PC-3 (cell line): ENCODE measurements around the gene GPR89B. TPM values are rescaled to one million over a fixed set of nuclear protein-coding genes. Genes with fewer than 3 reads are reported as not detected.
A peak's percentile ranks its signal among the peaks of the same experiment; 100 is the strongest.
"Not testable (repeated sequence)": the region's sequence is repeated elsewhere in the genome, so short reads cannot be mapped to it uniquely, and the experiment has no call there.

Experiments
- ATAC-seq: fragments of 200-7000 bp; cut with Tn5 transposase; 2 replicates; pipeline ENCODE4 v1.9.1; 2020; ENCODE audit warnings: mild to moderate bottlenecking, moderate library complexity
- BruUV-seq: library from RNA; stranded (reverse); fragments of 400-500 nt; replicated peaks from 2 replicates; lab custom pipeline; 2021; lab: Mats Ljungman, UMichigan
- CTCF ChIA-PET: fragments of 300-600 bp; sonication (Branson Sonifier 250); formaldehyde crosslinking; loops from one replicate; lab custom pipeline; 2022; ENCODE audit warnings: antibody characterized with exemption; lab: Charles Lee
- POLR2A ChIA-PET: fragments of 300-600 bp; sonication (Branson Sonifier 250); formaldehyde crosslinking; loops from one replicate; lab custom pipeline; 2022; ENCODE audit warnings: antibody characterized with exemption; ENCODE audit not compliant: unreplicated experiment; lab: Charles Lee
- DNase-seq: peaks from one replicate; pipeline ENCODE4 v3.0.0-alpha.2; 2015
- H2AFZ ChIP-seq: fragments of 300-600 bp; sonication (generic); 2 replicates; pipeline ENCODE4 v1.6.0; 2016; ENCODE audit warnings: antibody characterized with exemption, low read length
- H3F3A ChIP-seq: fragments of 300-600 bp; sonication (generic); one replicate; pipeline ENCODE4 v1.6.0; 2017; ENCODE audit warnings: antibody characterized with exemption, low read length, control low read depth, mild to moderate bottlenecking; ENCODE audit not compliant: unreplicated experiment
- H3K27ac ChIP-seq: fragments of 300-600 bp; sonication (generic); 2 replicates; pipeline ENCODE4 v1.5.1; 2016; ENCODE audit warnings: mild to moderate bottlenecking, low read length
- H3K27me3 ChIP-seq: fragments of 300-600 bp; sonication (generic); 2 replicates; pipeline ENCODE4 v1.6.1; 2016; ENCODE audit warnings: low read length, mixed read lengths
- H3K36me3 ChIP-seq: fragments of 300-600 bp; sonication (generic); 2 replicates; pipeline ENCODE4 v1.6.1; 2016; ENCODE audit warnings: low read depth, mixed run types, low read length, mixed read lengths
- H3K4me1 ChIP-seq: fragments of 300-600 bp; sonication (generic); 2 replicates; pipeline ENCODE4 v1.5.1; 2016; ENCODE audit warnings: low read length; ENCODE audit not compliant: insufficient read depth
- H3K4me2 ChIP-seq: fragments of 300-600 bp; sonication (generic); 2 replicates; pipeline ENCODE4 v1.6.0; 2016; ENCODE audit warnings: low read length
- H3K4me3 ChIP-seq: fragments of 300-600 bp; sonication (generic); 2 replicates; pipeline ENCODE4 v1.5.1; 2016; ENCODE audit warnings: mild to moderate bottlenecking, low read length, mixed read lengths
- H3K79me2 ChIP-seq: fragments of 300-600 bp; sonication (generic); 2 replicates; pipeline ENCODE4 v1.6.1; 2017; ENCODE audit warnings: low read length, mixed read lengths
- H3K9ac ChIP-seq: fragments of 300-600 bp; sonication (generic); 2 replicates; pipeline ENCODE4 v1.6.0; 2016; ENCODE audit warnings: mild to moderate bottlenecking, low read length
- H3K9me2 ChIP-seq: fragments of 300-600 bp; sonication (generic); replicated peaks from 2 replicates; pipeline ENCODE4 v1.6.1; 2016; ENCODE audit warnings: mixed run types, low read length, mixed read lengths
- H3K9me3 ChIP-seq: fragments of 300-600 bp; sonication (generic); 2 replicates; pipeline ENCODE4 v1.6.1; 2016; ENCODE audit warnings: low read length, mixed read lengths
- H4K20me1 ChIP-seq: fragments of 300-600 bp; sonication (generic); 2 replicates; pipeline ENCODE4 v1.6.1; 2016; ENCODE audit warnings: low read length, mixed read lengths
- intact Hi-C: fragments of 100-400 bp; cut with micrococcal nuclease; formaldehyde crosslinking; loops from 2 replicates; pipeline ENCODE4 v1.9.0; 2023
- total RNA-seq: library from RNA; depleted of rRNA; stranded (reverse); fragments of >200 nt; gene quantifications from 2 replicates; pipeline ENCODE4 v1.2.3, GENCODE V29; 2014

The GPR89B gene
- total RNA-seq, 1 experiment from 2014 or later: 23.4 TPM

- BruUV-seq: not testable (repeated sequence)
Observed at GRCh38 chr1:148027004-148027403, 98.8 kb downstream of the GPR89B start.

GRCh38 chr1:148032247-148032646 lies 104.0 kb downstream of the GPR89B start:
- H3K4me1 ChIP-seq, H3K27me3 ChIP-seq, H3K36me3 ChIP-seq, H3K9ac ChIP-seq, H3K9me3 ChIP-seq, DNase-seq, CTCF ChIA-PET, H2AFZ ChIP-seq, H4K20me1 ChIP-seq, H3K4me3 ChIP-seq, POLR2A ChIA-PET, H3K4me2 ChIP-seq, intact Hi-C loops, H3F3A ChIP-seq, ATAC-seq, BruUV-seq, H3K79me2 ChIP-seq, H3K9me2 ChIP-seq, H3K27ac ChIP-seq: not testable (repeated sequence)

More at GRCh38 chr1:148027004-148027403, 98.8 kb downstream of the GPR89B start:
- H3K27ac ChIP-seq, POLR2A ChIA-PET, H3K9me3 ChIP-seq, H3K4me1 ChIP-seq, ATAC-seq, H2AFZ ChIP-seq, H3K4me2 ChIP-seq, H3K79me2 ChIP-seq, H3F3A ChIP-seq, intact Hi-C loops, DNase-seq, H4K20me1 ChIP-seq, H3K9me2 ChIP-seq, H3K9ac ChIP-seq, H3K36me3 ChIP-seq, H3K4me3 ChIP-seq, CTCF ChIA-PET, H3K27me3 ChIP-seq: not testable (repeated sequence)

- H3F3A ChIP-seq, H3K9me3 ChIP-seq, BruUV-seq, H3K4me3 ChIP-seq, DNase-seq, H4K20me1 ChIP-seq, CTCF ChIA-PET, H3K9me2 ChIP-seq, H3K4me2 ChIP-seq, H3K79me2 ChIP-seq, intact Hi-C loops, H3K9ac ChIP-seq, ATAC-seq, H3K27me3 ChIP-seq, H3K36me3 ChIP-seq, H3K4me1 ChIP-seq, POLR2A ChIA-PET, H3K27ac ChIP-seq, H2AFZ ChIP-seq: not testable (repeated sequence)
Observed at GRCh38 chr1:148032690-148033089, 104.5 kb downstream of the GPR89B start.

- H3F3A ChIP-seq, H3K27me3 ChIP-seq, H3K9me3 ChIP-seq, H3K9ac ChIP-seq, POLR2A ChIA-PET, H3K4me2 ChIP-seq, BruUV-seq, H3K36me3 ChIP-seq, H3K4me3 ChIP-seq, CTCF ChIA-PET, DNase-seq, ATAC-seq, H3K79me2 ChIP-seq, H3K27ac ChIP-seq, H4K20me1 ChIP-seq, H3K4me1 ChIP-seq, intact Hi-C loops, H2AFZ ChIP-seq, H3K9me2 ChIP-seq: not testable (repeated sequence)
Observed at GRCh38 chr1:148033147-148033546, 104.9 kb downstream of the GPR89B start.

GRCh38 chr1:148037850-148038461 lies 109.7 kb downstream of the GPR89B start:
- peak overlapping the region; percentile 43; the same call in 1 of the 2 replicates for H3K4me3 ChIP-seq
- POLR2A ChIA-PET: interaction anchor here (0.7 kb wide), 2 partner anchors 143 to 225 kb away, joined by 3 to 11 read pairs; no protein-coding TSS in a partner anchor
- ATAC-seq: peak; percentile 9

GRCh38 chr1:148038462-148039333 lies 110.5 kb downstream of the GPR89B start:
- POLR2A ChIA-PET: interaction anchor here (0.7 kb wide), 2 partner anchors 144 to 225 kb away, joined by 3 to 11 read pairs; no protein-coding TSS in a partner anchor
- peak overlapping the region; percentile 57 for H3K4me3 ChIP-seq

More at GRCh38 chr1:148037850-148038461, 109.7 kb downstream of the GPR89B start:
- H4K20me1 ChIP-seq, H3K79me2 ChIP-seq, BruUV-seq, H3F3A ChIP-seq, CTCF ChIA-PET, H3K36me3 ChIP-seq, H3K9me3 ChIP-seq, H3K9ac ChIP-seq, H3K9me2 ChIP-seq, DNase-seq, intact Hi-C loops, H2AFZ ChIP-seq, H3K4me1 ChIP-seq, H3K27me3 ChIP-seq: not testable (repeated sequence)
- Histone ChIP-seq H3K4me2 (peak overlapping the region; percentile 70), H3K27ac (peak overlapping the region; percentile 59; the same call in 1 of the 2 replicates)

More at GRCh38 chr1:148038462-148039333, 110.5 kb downstream of the GPR89B start:
- intact Hi-C loops, H3F3A ChIP-seq, H3K9me3 ChIP-seq, H4K20me1 ChIP-seq, CTCF ChIA-PET, H3K79me2 ChIP-seq, H3K4me1 ChIP-seq, H3K36me3 ChIP-seq, H3K27me3 ChIP-seq, H2AFZ ChIP-seq, H3K9me2 ChIP-seq: not testable (repeated sequence)
- Histone ChIP-seq H3K4me2 (peak overlapping the region; percentile 70), H3K9ac (peak overlapping the region; percentile 65), H3K27ac (peak overlapping the region; percentile 59)
- peak; percentile 82 for ATAC-seq
- peak; percentile 99 for DNase-seq
- BruUV-seq: TSS peak; percentile 100
